ENCODE measurements around the gene MAP4K4.
"Not testable (repeated sequence)": the region's sequence is repeated elsewhere in the genome, so short reads cannot be mapped to it uniquely, and the experiment has no call there.

The MAP4K4 gene

GRCh38 chr2:101930019-101930418, 232.5 kb downstream of the MAP4K4 start:
- DNase-seq = no peak

- no peak for DNase-seq
Measured at GRCh38 chr2:101930847-101931246, 233.3 kb downstream of the MAP4K4 start.

GRCh38 chr2:101931402-101931801, 233.9 kb downstream of the MAP4K4 start:
- no peak for DNase-seq

- not testable (repeated sequence) for DNase-seq
Measured at GRCh38 chr2:101935764-101936163, 238.3 kb downstream of the MAP4K4 start.

GRCh38 chr2:101942851-101943250, 245.3 kb downstream of the MAP4K4 start:
- no peak for DNase-seq
